G401 (cell line): Measurements from ENCODE around the gene TULP3. TPM values are rescaled to one million over a fixed set of nuclear protein-coding genes. Genes with fewer than 3 reads are reported as not detected.

Source experiments
- DNase-seq: peaks from one replicate; pipeline ENCODE4 v3.0.0-alpha.2; 2015; ENCODE audit warnings: low spot score
- in situ Hi-C: cut with HindIII; loops from 2 replicates; pipeline ENCODE4 v1.10.0; 2016; ENCODE audit warnings: low sequenced_read_pairs, mixed read lengths
- total RNA-seq: library from RNA; depleted of rRNA; stranded (reverse); fragments of >200 nt; shearing (Covaris generic); gene quantifications from 2 replicates; pipeline ENCODE4 v1.2.3, GENCODE V29; 2014

Gene TULP3
- total RNA-seq, 1 experiment from 2014 or later = 35.6 TPM

DNA sequence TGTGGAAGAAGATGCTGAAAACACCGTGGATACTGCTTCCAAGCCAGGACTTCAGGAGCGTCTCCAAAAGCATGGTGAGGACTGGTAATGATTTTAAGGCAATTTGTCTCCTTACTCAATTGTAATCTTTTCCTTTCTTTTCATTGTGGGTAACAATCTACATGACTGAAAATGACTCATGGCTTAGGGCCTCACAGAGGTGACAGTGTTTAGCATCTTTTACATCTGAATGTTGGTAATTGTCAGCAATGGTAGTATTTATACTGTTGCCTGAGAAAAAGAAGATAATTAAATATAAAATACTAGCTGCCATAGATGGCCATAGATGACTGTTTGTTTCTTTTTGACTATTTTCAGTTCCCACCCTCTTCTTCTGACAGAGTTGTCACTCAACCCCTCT, 31.6 kb downstream of the TULP3 start:
- DNase-seq = no peak
- in situ Hi-C loops = no loop called here

DNA sequence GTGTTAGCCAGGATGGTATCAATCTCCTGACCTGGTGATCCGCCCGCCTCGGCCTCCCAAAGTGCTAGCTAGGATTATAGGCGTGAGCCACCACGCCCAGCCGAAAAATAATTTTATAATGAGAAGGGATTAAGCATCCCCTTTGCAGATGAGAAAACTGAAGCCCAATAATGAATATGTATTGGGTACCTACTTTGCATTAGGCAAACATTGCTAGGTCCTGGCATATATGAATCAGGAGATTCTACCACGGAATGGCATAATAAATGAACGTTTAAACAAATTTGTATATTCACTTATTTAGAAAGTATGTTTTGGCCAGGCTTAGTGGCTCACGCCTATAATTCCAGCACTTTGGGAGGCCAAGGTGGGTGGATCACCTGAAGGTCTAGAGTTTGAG, 32.4 kb downstream of the TULP3 start:
- DNase-seq = no peak
- in situ Hi-C loops = no loop called here

GRCh38 chr12:2924019-2924418, 33.3 kb downstream of the TULP3 start:
- DNase-seq = no peak
- in situ Hi-C loops = no loop called here

- no peak for DNase-seq
- in situ Hi-C loops = no loop called here
Measured at GRCh38 chr12:2925322-2925995, 34.8 kb downstream of the TULP3 start.

GRCh38 chr12:2930865-2931264, 40.2 kb downstream of the TULP3 start:
- no peak for DNase-seq
- in situ Hi-C loops = no loop called here

- in situ Hi-C loops = no loop called here
- no peak for DNase-seq
Measured at GRCh38 chr12:2933586-2933985, 42.9 kb downstream of the TULP3 start.

- in situ Hi-C loops = no loop called here
- DNase-seq = peak; percentile 74
Measured at GRCh38 chr12:2934371-2934770, 43.7 kb downstream of the TULP3 start.

DNA sequence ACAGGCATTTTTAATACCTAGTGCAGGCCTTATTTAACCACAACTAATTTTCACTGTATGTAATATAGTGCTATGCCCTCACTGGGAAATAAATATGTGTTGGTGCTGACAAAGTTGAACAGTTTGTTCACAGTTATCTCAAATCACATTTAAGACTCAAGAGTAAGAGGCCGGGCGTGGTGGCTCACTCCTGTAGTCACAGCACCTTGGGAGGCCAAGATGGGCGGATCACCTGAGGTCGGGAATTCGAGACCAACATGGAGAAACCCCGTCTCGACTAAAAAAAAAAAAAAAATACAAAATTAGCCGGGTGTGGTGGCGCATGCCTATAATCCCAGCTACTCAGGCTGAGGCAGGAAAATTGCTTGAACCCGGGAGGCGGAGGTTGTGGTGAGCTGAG, 45.6 kb downstream of the TULP3 start:
- no peak for DNase-seq
- in situ Hi-C loops = no loop called here

GRCh38 chr12:2937500-2937899, 46.8 kb downstream of the TULP3 start:
- in situ Hi-C loops = no loop called here
- no peak for DNase-seq

GRCh38 chr12:2939191-2939590, 48.5 kb downstream of the TULP3 start:
- no peak for DNase-seq
- in situ Hi-C loops = no loop called here

- in situ Hi-C loops = no loop called here
- no peak for DNase-seq
Measured at GRCh38 chr12:2940564-2940963, 49.9 kb downstream of the TULP3 start.

DNA sequence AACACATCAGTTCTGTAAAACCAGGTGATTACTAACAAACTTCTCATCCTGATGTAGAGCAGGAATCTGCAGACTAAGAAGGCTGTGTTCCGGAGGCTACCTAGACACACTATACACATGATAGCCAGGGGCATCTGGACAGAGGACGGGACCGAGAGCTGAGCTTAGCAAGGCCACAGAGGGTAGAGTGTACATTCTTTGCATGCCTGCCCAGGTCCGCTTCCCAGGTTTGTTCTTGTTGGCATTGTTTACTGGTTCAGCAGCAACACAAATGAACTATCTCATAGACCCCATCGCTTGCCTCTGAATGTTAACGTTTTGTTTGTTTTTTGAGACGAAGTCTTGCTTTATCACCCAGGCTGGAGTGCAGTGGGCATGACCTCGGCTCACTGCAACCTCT, 50.8 kb downstream of the TULP3 start:
- in situ Hi-C loops = no loop called here

DNA sequence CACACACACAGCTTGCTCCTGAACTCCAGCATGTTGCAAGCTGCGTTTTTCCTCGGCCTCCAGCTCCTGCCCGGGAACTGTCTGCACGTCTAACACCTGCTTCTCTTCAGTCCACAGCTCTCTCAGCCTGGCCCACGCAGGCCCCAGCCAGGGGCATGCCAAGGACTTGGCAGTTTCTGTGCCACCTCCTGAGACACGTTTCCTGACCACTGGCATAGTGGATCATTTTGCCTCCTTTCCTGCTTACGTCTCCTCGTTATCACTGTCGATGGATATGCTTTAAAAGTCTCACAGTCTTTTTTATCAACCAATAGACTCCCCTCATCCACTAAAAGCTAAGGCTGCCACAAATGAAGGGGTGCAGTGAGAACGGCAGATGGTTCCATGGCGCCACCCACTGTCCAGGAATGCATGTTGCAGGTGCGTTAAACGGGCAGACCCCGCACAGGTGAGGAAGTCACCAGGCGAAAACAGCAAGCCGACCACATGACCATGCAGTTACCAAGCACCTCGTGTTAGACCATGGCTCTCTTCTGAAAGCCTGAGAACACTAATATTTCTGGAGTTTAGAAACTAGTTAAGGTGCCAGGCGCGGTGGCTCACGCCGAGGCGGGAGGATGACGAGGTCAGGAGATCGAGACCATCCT, 53.8 kb downstream of the TULP3 start:
- in situ Hi-C loops = no loop called here
- peak; percentile 91 for DNase-seq

More for the DNA sequence above, 50.8 kb downstream of the TULP3 start:
- DNase-seq = no peak

DNA sequence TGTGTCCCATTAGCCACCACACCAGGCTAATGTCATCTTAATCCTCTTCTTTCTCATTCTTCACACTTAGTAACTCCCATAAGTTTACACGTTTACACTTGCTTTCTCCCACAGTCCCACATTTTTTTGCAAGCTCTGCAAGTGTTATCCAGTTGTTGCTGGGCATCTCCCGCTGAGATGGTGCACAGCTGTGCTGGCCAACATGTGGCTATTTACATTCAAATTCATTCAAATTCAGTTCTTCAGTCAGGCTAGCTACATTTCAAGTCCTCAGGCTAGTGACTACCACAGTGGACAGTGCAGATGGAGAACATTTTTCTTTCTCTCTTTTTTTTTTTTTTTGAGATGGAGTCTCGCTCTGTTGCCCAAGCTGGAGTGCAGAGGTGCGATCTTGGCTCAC, 58.7 kb downstream of the TULP3 start:
- in situ Hi-C loops = no loop called here
- no peak for DNase-seq

- no peak for DNase-seq
- in situ Hi-C loops = no loop called here
Measured at GRCh38 chr12:2955888-2956287, 65.2 kb downstream of the TULP3 start.

DNA sequence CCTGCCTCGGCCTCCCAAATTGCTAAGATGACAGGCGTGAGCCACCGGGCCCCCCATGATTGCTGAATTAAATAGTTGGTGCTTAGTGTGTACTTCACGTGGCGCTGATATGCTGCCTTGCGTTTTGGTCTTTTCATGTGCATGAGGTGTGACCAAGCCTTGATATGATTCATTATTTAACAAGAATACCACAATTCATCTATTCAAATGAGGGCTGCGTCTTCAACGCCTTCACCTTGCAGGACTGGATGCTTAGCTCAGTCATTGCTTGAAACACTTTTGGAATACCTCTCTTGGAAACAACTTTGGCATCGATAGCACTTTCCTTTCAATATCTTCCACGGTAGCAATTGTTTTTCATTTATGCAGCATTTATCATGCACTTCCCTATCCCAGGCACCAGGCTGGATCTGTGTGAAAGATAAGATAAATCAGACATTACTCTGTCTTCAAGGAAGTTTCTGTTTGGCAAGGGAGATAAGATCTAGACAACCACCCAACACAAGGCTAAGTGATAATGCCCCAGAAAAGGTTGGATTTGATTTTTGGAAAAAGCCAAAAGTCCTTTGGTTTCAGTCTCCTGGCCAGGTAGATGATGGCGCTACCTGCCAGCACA, 67.2 kb downstream of the TULP3 start:
- DNase-seq = no peak
- in situ Hi-C loops = no loop called here

DNA sequence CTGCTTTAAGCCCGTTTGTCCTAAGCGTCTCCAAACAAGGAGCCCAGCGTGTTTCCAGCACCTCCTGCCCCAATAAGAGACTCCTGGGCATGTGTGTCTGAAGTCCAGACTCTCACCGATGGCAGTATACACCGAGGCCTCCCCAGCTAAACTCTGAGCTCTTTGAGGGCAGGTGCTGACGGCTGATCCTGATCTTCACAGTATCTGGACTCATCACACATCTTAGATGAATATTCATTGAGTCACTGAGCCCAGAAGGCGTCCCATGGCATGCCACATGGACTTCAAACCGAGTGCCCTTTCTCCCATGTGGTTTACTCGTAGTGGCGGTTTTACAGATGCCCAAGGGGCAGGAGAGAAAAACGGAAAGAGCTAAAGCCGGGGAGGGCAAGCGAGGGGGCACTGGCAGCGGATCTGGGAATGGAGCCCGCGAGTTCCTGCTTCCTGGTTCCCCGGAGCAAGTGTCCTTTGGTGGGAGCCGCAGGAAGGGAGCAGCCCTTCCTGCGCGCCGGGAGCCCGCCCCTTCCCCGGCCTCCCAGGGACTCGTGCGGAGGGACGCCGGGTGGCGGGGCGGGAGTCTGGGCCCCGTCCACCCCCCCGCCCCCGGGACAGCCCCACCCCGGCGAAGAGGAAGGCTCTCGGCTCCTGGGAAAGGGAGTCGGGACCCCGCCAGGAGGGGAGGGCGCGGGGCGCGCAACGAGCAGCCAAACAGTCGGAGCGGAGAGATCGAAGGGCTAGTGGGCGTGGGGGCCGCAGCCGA, 67.9 kb downstream of the TULP3 start:
- peak; percentile 37 for DNase-seq
- in situ Hi-C loops = no loop called here

GRCh38 chr12:2959192-2959504, 68.5 kb downstream of the TULP3 start, which contains the start of gene TEAD4:
TEAD4 (plus strand) TSS chr12:2959397.
- in situ Hi-C loops = no loop called here
- no peak for DNase-seq

GRCh38 chr12:2959505-2960389, 69.1 kb downstream of the TULP3 start:
- in situ Hi-C loops = no loop called here
- peak; percentile 41 for DNase-seq
